ENCODE measurements around the gene LIX1L.

The LIX1L gene

DNA sequence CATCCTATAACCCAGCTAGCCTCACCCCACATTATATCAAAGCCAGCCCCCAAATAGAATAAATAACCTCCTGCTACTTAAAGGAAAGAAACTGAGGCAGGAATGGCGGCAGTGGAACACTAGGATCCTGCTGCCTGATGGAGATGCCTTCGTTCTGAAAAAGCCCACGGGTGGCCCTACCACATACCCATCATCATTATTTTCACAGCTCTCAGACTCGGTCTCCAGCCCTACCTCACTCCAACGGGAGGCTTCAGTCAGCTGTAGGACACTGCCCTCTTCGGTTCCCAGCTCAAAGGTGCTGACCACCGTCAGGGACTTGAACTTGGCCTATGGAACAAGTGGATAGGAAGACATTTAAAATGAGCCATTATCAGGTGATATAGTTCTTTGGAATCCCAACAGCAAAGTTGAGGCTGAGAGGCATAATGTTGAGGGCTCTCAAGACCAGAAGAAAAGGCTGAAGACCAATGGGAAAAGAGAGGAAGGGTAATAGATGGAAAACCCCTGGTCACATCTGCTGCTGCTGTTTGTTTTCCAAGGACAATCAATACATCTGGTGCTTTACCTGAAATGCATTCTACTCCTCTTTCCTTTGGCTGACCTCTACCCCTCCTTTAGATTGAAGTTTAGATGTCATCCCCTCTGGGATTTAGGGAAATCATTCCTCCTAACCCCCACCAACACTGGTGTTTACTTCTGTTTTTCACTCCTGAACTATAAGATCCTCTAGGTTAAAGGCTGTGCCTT lies 64.3 kb downstream of the LIX1L start:
- no peak for DNase-seq (ENCODE audit: low read depth)

DNA sequence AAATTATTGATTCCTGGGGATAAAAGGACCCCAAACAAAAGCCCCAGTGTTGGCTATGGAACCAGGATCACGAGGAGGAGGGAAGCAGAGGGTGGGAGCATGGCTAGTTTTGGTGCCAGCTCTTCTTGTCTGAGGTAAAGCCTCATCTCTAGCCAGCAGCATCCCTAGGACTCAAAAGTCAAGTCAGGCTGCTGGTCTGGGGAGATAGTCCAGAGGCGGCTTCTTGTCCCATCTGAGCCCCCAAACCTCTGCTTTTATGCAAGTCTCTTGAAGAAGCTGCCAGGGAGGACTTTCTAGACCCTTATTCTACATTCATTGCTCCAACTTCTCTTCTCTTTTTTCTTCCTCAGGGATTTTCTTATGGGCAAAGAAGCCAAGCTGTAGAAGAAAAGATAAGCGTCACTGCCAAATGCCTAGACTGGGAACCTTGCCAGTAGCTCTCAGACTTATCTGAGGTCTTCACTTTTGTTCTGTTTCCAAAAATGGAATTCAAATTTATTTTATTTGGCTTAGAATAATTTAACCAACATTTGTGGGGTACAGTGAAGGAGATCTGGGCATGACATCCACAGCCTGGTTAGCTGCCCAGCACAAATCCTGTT lies 65.2 kb downstream of the LIX1L start:
- no peak for DNase-seq (ENCODE audit: low read depth)

DNA sequence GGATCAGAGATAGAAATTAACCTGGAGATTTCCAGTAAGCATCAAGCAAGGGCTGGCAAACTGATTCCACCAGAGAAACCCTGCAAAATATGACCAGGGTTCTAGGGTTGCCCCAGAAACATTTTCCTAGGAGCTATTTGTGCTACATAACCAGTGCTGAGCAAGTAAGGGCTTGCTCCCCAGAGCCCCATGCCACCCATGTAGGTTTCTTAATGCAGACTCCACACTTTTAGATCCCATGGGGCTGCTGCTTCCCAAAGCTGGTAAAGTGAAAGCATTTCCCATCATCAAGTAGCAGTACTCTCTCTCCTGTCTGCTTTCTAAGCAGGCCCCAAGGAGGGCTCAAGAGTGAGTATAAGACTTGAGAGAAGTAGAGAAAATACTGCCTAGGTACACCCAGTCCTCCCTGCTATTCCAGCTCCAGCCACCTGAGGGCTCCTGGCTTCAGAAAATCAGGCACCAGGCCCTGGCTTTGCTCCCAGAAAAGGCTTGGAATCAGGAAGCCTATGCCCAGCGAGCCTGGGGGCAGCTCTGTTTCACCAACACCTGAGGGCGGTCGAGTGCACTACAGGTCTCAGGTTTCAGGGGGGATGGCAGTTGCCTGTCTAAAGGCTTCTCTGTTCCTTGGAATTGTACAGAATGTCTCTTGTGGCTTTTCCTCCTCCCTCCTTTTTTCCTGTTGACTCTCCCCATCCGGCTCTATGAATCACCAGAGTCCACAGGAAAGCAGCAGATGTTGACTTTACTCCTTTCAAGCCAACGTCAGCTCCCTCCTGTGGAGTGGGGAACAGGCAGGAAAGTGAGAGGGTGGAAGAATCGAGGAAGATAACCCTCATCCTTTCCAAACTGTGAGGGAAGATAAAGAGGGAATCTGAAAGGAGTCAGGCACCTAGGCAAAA lies 66.0 kb downstream of the LIX1L start:
- DNase-seq (ENCODE audit: low read depth): no peak

DNA sequence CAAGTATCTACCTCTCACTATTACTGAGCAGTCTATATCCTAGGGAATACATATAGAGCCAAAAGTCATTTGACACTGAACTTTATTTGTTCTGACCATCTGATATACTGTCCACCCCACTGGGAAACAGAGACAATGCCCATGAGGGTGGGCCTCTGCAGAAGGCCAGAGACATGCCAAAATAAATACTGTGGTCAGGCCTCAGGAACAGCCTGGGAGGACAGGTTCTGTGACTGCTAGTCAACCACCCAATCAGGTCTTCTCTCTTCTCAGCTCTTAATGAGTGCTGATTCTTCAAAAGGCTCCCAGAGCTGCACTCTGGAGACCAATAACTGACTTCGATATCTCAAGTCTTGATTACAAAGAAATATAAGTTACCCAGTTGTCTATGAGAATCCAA lies 66.7 kb downstream of the LIX1L start:
- DNase-seq (ENCODE audit: low read depth): no peak

DNA sequence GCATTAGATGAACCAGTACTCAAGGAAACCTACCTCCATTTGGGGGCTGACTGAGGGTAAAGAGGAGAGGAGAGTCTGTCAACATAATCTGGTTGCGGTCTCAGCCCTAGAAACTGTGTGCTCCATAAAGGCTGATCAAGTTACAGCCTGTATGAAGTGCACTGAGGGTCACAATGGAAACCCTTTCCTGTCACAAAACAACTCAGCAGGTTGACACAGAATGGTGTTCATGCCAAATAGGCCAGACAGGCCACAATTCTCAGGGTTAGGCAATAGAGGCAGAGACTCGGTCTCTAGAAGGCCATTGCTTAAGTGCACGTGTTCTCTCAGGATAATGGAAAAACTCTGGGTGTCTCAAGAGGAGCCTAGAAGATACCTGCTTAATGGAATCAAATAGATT lies 68.1 kb downstream of the LIX1L start:
- no peak for DNase-seq (ENCODE audit: low read depth)

DNA sequence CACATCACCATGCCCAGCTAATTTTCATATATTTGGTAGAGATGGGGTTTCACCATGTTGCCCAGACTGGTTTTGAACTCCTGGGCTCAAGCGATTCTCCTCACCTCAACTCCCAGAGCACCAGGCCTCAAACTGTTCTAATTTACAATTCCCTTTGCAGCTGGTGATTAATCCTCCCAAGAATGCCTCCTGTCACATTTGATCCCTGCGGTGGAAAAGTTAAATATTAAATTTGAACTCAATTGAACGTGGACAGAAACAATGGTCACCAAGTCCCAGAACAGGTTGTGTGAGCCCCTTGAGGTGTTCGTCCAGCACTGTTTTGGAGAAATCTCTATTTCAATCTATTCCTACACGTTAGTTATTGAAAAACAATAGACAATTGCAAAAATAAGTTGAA lies 70.2 kb downstream of the LIX1L start:
- no peak for DNase-seq (ENCODE audit: low read depth)

DNA sequence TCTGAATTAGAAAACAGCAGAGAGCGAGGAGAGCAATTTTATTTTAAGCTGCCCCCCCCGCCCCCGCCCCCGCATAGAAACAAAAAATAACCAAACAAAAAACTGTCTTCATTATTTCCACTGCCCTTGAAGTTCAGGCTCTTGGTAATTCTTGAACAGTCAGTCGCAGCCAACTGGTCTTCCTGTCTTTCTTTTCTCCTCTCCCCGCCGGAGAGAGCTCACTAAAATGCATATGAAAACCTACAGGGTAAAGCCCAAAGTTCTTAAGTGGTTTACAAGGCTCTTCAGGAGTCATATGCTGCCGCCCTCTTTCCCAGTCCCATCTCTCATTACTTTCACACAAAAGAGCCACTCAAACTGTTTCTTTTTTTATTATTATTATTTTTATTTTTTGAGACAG lies 71.0 kb downstream of the LIX1L start:
- no peak for DNase-seq (ENCODE audit: low read depth)

DNA sequence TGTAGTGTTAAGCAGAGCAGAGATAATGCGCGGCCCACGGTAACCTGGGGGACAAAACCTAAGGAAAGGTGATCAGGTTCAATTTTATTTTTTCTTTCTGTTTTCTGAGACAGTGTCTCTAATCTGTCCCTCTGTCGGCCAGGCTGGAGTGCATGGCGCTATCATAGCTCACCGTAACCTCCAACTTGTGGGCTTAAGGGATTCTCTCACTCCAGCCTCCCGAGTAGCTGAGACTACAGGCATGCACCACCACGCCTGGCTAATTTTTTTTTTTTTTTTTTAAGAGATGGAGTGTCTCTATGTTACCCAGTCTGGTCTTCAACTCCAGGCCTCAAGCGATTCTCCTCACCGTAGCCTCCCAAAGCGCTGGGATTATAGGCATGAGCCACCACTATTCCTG lies 71.4 kb downstream of the LIX1L start:
- no peak for DNase-seq (ENCODE audit: low read depth)

DNA sequence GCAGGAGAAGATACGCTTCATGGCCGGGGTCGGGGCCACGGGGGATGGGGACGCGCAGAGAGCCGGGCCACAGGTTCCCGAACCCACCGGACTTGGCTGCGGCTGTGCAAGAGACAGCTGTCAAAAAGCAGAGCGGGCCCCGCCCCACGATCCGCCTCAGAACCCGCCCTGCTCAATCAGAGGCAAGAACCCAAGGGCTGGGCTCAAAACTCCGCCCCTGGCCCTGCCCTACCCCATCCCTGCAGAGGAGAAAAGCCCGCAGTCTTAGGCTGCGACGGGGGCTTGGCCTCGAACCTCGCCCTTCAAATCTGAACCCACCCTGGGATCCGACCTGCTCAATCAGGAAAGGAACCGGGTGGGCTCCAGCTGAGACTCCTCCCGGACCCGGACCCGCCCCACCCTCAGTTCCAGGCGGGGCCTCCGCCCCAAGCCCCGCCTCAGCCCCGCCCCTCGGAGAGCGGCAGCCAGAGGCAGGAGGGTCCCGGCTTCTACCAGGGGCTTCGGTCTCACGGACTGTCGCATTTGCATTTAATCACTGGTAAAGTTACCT lies 72.0 kb downstream of the LIX1L start, which contains the start of gene ANKRD35:
Gene ANKRD35 (minus strand): TSS at position 129 of the 550 bp plus-strand sequence. CDS start 108 bp downstream, at position 21.
- DNase-seq (ENCODE audit: low read depth): peak; percentile 76

DNA sequence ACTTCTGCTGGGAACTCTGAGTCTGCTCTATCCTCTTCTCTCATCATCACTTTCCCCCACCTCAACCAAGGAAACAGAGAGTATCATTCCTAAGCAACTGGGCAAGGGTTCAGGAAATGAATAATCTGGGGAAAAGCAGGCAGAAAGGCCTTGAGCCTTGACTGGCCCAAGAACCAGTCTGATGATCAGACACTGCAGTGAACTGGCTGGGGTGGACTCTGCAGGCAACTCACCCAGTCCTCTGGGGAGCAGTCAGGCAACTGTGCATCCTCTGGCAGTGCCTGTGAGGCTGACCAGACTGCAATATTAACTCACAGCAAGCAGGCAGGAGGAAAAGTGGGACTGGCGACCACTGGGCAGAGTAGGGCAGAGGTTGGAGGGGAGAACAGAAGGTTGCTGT lies 73.1 kb downstream of the LIX1L start:
- no peak for DNase-seq (ENCODE audit: low read depth)

Measured in T-helper 22 cell (primary cell).